HG03060 (cell line): ENCODE measurements around the gene EMILIN1.
"Not testable (repeated sequence)": the region's sequence is repeated elsewhere in the genome, so short reads cannot be mapped to it uniquely, and the experiment has no call there.

Source experiments
- ATAC-seq: cut with Tn5 transposase; IDR thresholded peaks from one replicate; pipeline ENCODE4 v1.9.1; 2021; ENCODE audit warnings: low read depth, moderate number of reproducible peaks; ENCODE audit not compliant: unreplicated experiment

EMILIN1 gene

DNA sequence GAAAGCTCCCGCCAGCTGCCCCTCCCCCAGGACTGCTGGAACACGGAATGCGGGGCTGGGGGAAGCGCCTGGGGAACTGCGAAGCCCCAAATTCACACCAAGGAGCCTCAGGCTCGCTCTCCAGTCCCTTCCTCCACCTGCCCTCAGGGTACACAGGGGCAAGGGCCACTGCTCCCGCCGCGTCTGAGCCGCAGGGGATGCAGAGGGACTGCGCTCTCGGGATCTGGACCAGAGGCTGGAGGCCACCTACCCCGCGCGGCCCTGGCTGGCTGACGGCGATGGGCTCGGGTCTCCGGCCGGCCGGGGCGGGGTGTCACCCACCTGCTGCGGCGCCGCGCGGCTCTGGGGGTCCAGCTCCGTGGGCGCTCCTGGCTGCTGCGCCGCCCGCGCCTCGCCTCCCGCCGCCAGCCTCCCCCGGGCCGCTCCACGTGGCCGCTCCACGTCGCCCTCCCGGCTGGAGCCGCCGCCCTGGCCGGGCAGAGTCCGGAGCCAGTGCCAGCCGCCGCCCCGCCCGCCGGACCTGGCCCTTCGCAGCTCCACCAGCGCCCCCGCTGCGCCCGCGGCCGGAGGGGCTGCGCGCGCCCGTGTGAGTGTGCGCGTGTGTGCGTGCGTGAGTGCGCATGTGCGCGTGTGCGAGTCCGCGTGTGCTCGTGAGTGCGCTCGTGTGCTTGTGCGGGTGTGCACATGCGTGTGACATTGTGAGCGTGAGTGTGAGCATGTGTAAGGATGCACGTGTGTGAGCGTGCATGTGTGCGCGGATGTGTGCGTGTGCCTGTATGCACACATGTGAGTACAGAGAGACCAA is 40.3 kb downstream of the EMILIN1 start, which contains the start of gene CGREF1:
TSS of gene CGREF1 (minus strand) at position 604 of the 805 bp plus-strand sequence. CDS start 14,762 bp downstream, outside the sequence.
- ATAC-seq = no peak

- not testable (repeated sequence) for ATAC-seq
Measured at GRCh38 chr2:27119330-27119670, 40.9 kb downstream of the EMILIN1 start.

DNA sequence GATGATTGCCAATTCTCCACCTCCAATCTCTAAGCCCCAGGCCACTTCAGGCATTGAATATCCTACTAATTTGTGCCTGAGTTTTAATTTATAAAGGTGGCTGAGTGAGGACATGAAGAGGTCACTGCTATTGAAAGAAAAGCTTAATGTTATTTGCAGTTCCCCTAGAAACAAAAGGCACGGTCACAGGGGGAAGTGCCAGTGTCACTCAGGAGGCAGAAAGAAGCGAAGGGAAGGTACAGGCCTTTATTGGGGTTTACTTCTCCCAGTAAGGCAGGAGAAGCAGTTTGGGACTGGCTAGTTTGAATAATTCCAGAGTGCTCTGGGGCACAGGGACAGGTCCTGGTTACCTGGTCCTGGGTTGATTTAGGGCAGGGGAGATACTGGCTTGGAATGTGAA is 43.5 kb downstream of the EMILIN1 start:
- no peak for ATAC-seq

- ATAC-seq = no peak
Measured at GRCh38 chr2:27122791-27123190, 44.4 kb downstream of the EMILIN1 start.

DNA sequence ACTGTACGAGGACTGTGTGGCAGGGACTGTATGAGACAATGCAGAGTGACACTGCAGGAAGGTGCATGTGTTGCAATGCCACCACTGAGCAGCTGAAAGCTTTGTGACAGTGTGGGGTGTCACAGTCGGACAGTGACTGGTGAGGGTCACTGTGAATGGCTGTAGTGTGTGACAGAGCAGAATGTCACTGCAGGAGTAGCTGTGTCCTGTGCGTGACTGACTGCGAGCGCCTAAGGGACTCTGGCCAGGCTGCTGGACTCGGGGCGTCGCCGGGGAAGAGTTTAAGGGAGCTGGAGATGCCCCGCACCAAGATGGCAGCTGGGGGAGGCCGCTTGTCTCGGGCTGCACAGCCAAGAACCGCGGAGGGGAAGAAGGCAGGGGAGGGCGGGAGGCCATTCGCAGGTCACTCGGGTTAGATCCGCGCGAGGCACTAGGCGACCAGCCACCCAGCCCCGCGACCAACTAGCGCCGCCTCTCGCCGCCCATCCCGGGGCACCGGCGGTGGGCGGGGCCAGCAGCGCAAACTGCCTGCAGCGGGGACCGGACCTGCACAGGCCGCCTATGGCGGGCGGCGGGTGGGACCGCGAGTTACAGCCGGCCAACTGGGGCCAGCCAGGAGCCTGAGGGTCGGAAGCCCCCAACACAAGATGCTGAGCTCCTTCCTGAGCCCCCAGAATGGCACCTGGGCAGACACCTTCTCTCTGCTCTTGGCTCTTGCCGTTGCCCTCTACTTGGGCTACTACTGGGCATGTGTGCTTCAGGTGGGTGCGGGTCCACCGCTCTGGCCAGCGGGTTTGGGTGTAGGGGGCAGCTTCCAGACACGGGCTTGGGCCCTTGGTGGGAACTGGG is 45.1 kb downstream of the EMILIN1 start, which contains the start of gene ABHD1:
TSS of gene ABHD1 (plus strand) at position 514 of the 849 bp plus-strand sequence. CDS start at position 648, 134 bp downstream.
- no peak for ATAC-seq

DNA sequence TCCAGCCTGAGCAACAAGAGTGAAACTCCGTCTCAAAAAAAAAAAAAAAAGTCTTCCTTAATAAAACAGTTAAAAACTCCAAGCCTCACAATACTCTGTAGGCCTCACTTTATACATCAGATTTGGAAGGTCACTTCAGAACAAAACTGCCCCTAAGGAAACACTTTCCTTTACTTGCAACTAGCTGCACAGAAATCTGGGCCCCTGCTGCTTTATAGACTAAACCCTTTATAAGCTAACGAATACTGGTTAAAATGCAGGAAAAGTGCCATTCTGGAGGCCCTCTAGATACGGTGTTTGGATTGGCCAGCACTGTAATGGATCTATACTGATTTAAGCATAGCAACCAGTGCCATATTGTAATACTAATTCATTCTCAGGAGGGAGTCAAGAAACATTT is 46.7 kb downstream of the EMILIN1 start:
- no peak for ATAC-seq

DNA sequence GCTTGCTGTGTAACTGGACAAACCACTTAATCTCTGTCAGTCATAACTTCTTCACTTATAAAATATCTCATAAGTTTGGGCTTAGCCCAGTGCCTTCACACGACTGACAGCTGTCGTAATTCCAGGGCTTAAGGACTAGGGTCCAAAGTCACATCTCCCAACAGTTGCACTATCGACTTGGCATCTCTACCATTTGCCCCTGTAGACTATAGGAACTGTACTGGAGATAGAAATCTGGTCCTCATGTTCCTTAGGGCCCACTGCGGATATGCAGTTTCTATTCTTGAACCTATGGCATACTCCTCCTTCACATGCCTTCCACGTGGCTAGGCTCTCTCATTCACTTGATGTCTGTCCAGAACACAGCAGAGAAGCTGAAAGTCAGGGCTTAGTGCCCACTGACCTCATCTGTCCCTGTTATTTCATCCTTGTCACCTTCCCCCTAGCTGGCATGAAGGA is 47.9 kb downstream of the EMILIN1 start:
- ATAC-seq = no peak

DNA sequence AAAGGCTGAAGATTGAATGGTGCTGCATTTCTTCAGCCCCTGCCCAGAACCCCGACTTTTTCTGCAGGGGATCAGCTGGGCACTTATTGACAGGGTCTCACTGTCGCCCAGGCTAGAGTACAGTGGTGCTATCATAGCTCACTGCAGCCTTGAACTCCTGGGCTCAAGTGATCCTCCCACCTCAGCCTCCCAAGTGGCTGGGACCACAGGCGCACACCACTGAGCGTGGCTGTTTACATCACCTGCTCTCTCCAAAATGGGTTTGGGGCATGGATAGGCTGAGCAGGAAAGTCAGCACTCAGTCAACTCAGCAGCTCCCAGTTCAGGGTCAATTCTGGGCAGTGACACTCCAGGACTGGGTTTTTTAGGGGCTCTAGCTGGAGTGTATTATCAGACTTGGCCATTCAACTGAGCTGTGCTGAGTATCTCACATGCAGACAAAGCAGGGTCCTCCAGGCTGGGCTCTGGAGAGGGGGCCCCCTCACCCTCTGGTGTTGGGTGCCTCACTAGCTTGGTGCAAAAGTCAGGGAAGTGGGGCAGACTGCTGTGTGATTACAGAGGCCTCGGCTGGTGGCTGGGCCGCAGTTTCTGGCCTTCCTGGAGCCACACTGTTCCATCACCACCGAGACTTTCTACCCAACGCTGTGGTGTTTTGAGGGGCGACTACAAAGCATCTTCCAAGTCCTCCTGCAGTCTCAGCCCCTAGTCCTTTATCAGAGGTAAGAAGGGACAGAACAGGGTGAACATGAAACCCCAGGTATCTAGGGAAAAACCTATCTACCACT is 49.7 kb downstream of the EMILIN1 start:
- no peak for ATAC-seq

DNA sequence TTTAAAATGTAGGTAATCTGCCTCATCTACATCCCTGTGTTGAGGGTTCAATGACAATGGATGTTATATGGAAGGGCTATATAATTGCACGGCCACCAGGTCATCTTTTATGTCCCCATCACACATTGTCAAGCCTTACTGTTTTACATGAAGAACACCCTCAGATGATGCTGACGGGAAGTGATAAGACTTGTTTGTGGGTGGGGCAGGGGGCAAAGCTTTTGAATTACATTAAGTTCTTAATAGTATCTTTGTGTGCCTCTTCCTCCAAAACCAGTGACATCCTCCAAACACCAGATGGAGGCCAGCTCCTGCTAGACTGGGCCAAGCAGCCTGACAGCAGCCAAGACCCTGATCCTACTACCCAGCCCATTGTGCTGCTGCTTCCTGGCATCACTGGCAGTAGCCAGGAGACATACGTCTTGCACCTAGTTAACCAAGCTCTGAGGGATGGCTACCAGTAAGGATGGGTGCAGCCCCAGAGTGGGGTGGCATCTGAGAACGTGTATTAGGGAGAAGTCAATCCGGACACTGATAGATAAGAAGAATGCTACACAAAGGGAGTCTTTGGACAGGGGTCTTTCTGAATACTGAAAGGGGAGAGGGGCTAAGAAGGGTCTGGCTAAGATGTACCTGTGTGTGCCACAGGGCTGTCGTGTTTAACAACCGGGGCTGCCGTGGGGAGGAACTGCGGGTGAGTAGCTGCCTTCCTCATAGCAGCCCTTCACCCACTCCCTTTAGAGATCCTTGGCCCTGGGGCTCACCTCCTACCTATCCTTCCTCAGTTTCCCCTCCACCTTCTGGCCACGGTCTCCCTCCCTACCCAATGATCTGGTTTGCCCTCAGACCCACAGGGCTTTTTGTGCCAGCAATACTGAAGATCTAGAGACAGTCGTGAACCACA is 50.5 kb downstream of the EMILIN1 start:
- ATAC-seq = no peak

DNA sequence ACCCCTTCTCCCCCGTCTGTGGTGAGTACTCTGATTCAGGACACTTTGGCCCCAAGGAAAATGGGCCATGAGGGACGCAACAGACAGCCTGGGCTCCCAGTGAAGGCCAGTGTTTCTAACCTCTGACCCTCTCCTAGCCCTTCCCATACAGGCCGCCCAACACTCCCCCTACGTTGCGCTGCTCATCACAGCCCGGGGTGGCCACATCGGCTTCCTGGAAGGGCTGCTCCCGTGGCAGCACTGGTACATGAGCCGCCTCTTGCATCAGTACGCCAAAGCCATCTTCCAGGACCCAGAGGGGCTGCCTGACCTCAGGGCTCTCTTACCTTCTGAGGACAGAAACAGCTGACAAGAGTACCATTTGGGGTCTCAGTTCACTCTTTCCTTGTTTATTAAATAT is 52.0 kb downstream of the EMILIN1 start:
- ATAC-seq = no peak

DNA sequence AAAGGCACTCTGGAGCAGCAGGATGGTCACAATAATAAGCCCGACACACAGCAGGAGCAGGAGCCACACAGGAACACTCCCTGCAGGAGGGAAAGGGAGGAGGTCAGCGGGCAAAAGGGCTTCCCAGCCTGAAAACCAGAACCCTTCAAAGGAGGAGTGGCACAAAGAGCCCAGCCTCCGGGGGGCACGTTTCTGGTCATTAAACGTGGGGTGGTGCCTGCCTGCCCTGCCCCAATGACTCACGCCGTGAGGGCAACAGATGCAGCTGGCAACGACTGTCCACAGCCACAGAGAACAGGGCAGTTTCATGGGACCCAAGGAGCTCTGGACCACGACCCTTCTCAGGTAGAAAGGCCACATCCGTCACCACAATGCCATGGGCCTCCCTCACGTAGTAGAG is 53.0 kb downstream of the EMILIN1 start:
- no peak for ATAC-seq

DNA sequence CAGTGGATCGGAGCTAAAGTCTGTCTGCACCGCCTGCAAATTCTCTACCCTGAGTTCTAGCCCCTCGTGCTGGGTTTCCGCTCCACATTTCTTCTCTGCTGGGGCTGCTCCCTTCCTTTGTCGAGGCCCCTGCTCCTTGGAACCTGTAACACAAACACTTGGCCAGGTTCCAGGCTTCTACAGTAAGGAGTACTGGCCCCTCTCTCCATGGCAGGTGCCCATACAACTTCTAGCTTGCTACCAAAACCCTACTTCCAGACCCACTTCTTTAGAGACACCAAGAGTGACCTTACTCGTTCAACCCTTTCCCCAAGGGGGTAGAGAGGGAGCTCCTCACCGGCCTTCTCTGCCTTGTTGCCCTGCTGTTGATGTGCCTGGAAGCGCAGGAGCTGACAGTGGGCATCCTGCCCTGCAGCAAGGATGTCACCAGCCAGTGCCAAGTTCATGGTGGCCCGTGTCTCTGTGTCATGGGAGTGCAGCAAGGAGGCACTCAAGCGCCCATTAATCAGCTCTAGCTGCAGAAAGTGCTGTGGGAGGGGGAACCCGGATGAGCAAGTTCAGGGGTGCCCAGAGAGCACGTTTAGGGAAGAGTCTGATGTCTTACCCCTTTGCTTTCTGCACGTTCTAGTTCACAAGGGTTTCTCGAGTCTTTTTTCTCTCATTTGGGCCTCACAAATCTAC is 54.9 kb downstream of the EMILIN1 start:
- no peak for ATAC-seq

DNA sequence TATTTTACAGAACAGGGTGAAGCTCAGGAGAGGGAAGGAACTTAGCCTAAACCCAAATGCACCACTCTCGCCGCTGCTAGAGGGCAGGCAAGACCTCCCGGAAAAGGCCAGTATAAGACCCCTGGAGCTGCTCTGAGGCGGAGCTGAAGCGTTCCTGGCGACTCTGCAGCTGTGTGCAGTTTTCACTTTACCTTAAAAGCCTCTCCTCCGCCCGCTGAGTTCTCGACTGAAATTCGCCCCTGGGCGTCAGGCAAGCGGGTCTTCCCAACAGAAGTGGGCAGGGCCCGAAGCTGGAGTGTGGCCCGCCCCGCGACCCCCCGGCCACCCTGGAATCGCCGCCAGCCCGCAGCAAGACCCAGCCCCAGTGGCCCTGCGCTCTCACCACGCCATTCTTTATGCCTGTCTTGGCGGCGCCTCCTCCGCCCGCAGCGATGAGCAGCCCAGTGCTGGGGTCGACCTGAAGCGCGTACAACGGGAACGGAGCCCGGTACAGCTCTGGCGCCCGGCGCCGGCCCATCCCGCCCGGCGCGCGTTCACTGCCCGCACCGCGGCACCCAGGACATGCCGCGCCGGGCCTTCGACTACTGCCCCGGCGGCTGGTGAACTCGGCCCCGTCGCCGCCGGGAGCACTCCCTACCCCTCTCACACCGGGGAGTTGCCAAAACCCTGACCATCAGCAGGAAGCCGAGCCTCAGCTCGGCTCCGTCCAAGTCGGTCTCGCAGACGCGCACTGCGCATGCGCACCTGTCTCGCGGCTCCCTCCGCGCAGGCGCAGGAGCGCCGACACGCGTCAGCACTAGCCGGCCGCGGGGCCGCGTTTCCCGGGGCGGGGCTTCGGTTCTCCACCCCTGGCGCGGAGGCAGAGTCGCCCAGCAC is 55.7 kb downstream of the EMILIN1 start, which contains the start of gene PREB:
TSS of gene PREB (minus strand) at position 732 of the 876 bp plus-strand sequence. CDS start at position 517, 215 bp downstream.
- ATAC-seq = peak; percentile 40

- ATAC-seq = no peak
Measured at GRCh38 chr2:27134781-27135477, 56.5 kb downstream of the EMILIN1 start.

- ATAC-seq = no peak
Measured at GRCh38 chr2:27135478-27135955, 57.1 kb downstream of the EMILIN1 start.
